Osteocyte (in vitro differentiated cells): ENCODE measurements around the gene RP2. TPM values are rescaled to one million over a fixed set of nuclear protein-coding genes. Genes with fewer than 3 reads are reported as not detected.

Source experiments
- DNase-seq: peaks from one replicate; pipeline ENCODE4 v3.0.0; 2021; ENCODE audit warnings: mixed read lengths; ENCODE audit not compliant: unreplicated experiment; ENCODE audit errors: extremely low spot score
- H3K27ac Mint-ChIP-seq: one replicate; pipeline ENCODE4 v1.8.0; 2021; ENCODE audit warnings: mild to moderate bottlenecking, mixed read lengths; ENCODE audit not compliant: unreplicated experiment
- H3K27me3 Mint-ChIP-seq: one replicate; pipeline ENCODE4 v1.8.0; 2021; ENCODE audit warnings: mixed read lengths; ENCODE audit not compliant: unreplicated experiment
- H3K36me3 Mint-ChIP-seq: one replicate; pipeline ENCODE4 v1.8.0; 2021; ENCODE audit warnings: mixed read lengths; ENCODE audit not compliant: unreplicated experiment
- H3K4me1 Mint-ChIP-seq: one replicate; pipeline ENCODE4 v1.8.0; 2021; ENCODE audit warnings: mixed read lengths; ENCODE audit not compliant: unreplicated experiment
- H3K4me3 Mint-ChIP-seq: one replicate; pipeline ENCODE4 v1.8.0; 2021; ENCODE audit warnings: mild to moderate bottlenecking, moderate library complexity, mixed read lengths; ENCODE audit not compliant: unreplicated experiment
- H3K9me3 Mint-ChIP-seq: one replicate; pipeline ENCODE4 v1.8.0; 2021; ENCODE audit warnings: mixed read lengths; ENCODE audit not compliant: unreplicated experiment
- total RNA-seq: library from RNA; stranded (reverse); gene quantifications from 2 replicates; pipeline ENCODE4 v1.2.1, GENCODE V29; 2021
- TF ChIP-seq, protein P1 (sequence below): fragments of 200-600 bp; sonication (generic); IDR thresholded peaks from 2 replicates; pipeline ENCODE4 v1.5.0; 2021; ENCODE audit warnings: antibody characterized with exemption, mild to moderate bottlenecking, moderate library complexity

RP2 gene
- total RNA-seq, 1 donor from 2014 or later: 15.7 TPM

DNA sequence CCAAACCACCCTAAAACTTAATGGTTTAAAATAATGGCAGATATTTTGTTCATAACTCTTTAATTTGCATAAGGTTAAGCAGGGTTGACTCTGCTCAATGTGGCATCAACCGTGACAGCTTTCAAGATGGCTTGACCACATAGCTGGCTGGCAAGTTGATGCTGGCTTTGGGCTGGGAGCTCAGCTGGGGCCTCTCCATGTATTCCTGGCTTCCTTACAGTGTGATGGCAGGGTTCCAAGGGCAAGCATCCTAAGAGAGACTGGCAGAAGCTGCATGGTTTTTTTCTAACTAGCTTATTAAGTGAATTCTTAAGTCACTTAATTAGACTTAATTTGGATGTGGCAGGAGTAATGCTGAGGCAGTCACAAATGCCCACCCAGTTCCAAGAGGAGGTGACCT is 4.5 kb downstream of the RP2 start:
- H3K27me3 Mint-ChIP-seq: no peaks in the 10 kb centered on the region
- TF ChIP-seq, protein P1, sequence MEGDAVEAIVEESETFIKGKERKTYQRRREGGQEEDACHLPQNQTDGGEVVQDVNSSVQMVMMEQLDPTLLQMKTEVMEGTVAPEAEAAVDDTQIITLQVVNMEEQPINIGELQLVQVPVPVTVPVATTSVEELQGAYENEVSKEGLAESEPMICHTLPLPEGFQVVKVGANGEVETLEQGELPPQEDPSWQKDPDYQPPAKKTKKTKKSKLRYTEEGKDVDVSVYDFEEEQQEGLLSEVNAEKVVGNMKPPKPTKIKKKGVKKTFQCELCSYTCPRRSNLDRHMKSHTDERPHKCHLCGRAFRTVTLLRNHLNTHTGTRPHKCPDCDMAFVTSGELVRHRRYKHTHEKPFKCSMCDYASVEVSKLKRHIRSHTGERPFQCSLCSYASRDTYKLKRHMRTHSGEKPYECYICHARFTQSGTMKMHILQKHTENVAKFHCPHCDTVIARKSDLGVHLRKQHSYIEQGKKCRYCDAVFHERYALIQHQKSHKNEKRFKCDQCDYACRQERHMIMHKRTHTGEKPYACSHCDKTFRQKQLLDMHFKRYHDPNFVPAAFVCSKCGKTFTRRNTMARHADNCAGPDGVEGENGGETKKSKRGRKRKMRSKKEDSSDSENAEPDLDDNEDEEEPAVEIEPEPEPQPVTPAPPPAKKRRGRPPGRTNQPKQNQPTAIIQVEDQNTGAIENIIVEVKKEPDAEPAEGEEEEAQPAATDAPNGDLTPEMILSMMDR: no peak
- H3K36me3 Mint-ChIP-seq: no peaks in the 10 kb centered on the region
- no peaks in the 10 kb centered on the region for H3K9me3 Mint-ChIP-seq
- H3K4me3 Mint-ChIP-seq: no peak overlapping the region
- no peak for DNase-seq
- H3K4me1 Mint-ChIP-seq: peaks cover 23% of the 10 kb centered on the region
- H3K27ac Mint-ChIP-seq: peak overlapping the region; percentile 92

DNA sequence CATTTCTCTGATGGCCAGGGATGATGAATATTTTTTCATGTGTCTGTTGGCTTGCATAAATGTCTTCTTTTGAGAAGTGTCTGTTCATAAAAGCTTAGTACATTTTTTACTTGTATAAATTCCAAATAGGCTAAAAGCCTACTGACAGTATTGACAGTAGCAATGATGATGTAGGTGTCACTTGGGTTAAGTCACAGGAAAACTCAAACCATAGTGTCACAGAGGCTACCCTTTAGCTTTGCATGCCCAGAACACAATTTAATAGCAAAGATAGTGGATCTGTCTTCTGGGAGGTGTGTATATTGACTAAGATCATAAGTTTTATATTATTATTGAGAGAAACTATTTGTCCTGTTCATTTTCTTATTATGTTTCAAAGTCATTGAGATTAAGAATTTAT is 8.1 kb downstream of the RP2 start:
- no peak for DNase-seq
- Mint-ChIP-seq H3K27me3 (no peaks in the 10 kb centered on the region), H3K9me3 (peaks cover 3% of the 10 kb centered on the region), H3K36me3 (no peaks in the 10 kb centered on the region), H3K4me1 (peaks cover 15% of the 10 kb centered on the region), H3K27ac (no peak overlapping the region), H3K4me3 (no peak overlapping the region)
- TF ChIP-seq, protein P1: no peak

DNA sequence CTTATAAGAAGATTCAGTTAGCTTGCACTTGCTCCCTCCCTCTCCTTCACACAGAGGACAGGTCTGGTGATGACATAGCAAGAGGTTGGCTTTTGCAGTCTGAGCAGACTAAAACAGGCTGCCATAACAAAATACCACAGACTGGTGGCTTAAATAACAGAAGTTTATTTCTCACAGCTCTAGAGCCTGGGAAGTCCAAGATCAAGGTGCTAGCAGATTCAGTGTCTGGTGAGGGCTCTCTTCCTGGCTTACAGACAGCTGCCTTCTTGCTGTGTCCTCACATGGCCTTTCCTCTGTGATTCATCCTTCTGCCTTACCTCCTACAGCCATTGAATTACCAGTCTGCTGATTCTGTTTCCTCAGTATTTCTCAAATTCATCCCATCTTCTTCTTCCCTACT is 13.1 kb downstream of the RP2 start:
- peaks cover 3% of the 10 kb centered on the region for H3K9me3 Mint-ChIP-seq
- DNase-seq: no peak
- H3K4me1 Mint-ChIP-seq: peaks cover 11% of the 10 kb centered on the region
- H3K4me3 Mint-ChIP-seq: peak overlapping the region; percentile 15
- peaks cover 3% of the 10 kb centered on the region for H3K36me3 Mint-ChIP-seq
- peak overlapping the region; percentile 61 for H3K27ac Mint-ChIP-seq
- H3K27me3 Mint-ChIP-seq: no peaks in the 10 kb centered on the region
- TF ChIP-seq, protein P1: no peak

DNA sequence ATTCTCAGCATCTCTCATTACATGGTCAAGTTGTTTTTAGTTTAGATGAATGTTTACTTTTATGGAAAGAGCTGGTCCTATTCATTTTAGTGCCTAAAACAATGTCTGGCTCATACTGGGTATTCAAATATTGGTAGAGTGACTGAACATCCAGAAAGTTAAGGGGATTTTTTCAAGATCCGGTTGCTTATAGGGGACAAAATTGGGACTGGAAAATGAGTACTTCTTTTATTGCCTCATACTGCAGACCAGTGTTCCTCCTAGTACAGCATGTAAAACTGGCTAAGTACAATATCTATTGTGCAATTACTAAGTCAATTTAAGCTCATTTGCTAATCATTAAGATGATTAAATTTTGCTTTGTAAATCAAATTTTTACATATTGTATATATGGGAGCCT is 13.9 kb downstream of the RP2 start:
- H3K4me1 Mint-ChIP-seq: peaks cover 11% of the 10 kb centered on the region
- TF ChIP-seq, protein P1: no peak
- H3K27me3 Mint-ChIP-seq: no peaks in the 10 kb centered on the region
- peaks cover 3% of the 10 kb centered on the region for H3K36me3 Mint-ChIP-seq
- H3K9me3 Mint-ChIP-seq: peaks cover 3% of the 10 kb centered on the region
- H3K27ac Mint-ChIP-seq: peak overlapping the region; percentile 61
- peak overlapping the region; percentile 15 for H3K4me3 Mint-ChIP-seq
- DNase-seq: no peak

DNA sequence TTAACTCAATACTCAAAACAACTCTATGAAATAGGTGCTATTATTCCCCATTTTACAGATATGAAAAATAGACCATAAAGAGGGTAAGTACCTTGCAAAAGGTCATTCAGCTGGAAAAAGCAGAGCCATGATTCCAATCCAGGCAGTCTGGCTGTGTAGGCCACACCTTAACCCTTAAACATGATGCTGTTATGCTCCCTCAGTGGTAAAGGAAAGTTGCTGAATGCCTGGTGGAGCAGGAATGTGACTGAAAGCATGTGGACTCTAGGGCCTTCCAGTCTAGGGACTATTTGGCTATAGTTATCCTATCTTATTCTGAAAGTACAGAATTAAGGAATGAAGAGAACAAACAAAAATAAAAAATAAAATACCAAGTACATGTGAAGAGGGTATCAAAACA is 19.6 kb downstream of the RP2 start:
- Mint-ChIP-seq H3K27me3 (no peaks in the 10 kb centered on the region), H3K4me3 (no peak overlapping the region), H3K36me3 (peaks cover 5% of the 10 kb centered on the region), H3K27ac (peak overlapping the region; percentile 29), H3K9me3 (no peaks in the 10 kb centered on the region), H3K4me1 (peaks cover 8% of the 10 kb centered on the region)
- no peak for DNase-seq
- TF ChIP-seq, protein P1: no peak
